ENCODE data around the gene AFG1L. TPM values are rescaled to one million over a fixed set of nuclear protein-coding genes. Genes with fewer than 3 reads are reported as not detected.

Gene AFG1L
- total and polyA plus RNA-seq, 7 donors, result 2.1 to 6.9 (median 3.5) TPM

GRCh38 chr6:108330806-108331205 lies 36.0 kb downstream of the AFG1L start:
- Histone ChIP-seq H3K27me3 (no peaks in the 10 kb centered on the region), H3K27ac (no peak overlapping the region), H3K4me1 (no peaks in the 10 kb centered on the region), H3K36me3 (peaks cover 0 to 19% (median 0%) of the 10 kb centered on the region in 4 donors), H3K4me3 (no peak overlapping the region), H3K9me3 (no peaks in the 10 kb centered on the region)
- TF ChIP-seq POLR2AphosphoS5 (IDR thresholded peaks at IDR 0.05), result no peak
- TF ChIP-seq POLR2A (IDR thresholded peaks at IDR 0.05), result no peak
- no peak for TF ChIP-seq EP300 (IDR thresholded peaks at IDR 0.05)
- TF ChIP-seq CTCF (IDR thresholded peaks at IDR 0.05), result no peak
- WGBS, 2 donors, result 27 to 81% methylated on average over 2 of the region's 2 CpGs
- DNase-seq, result no peak
- intact Hi-C loops (cut with DNase I), result no loop called here

- Histone ChIP-seq H3K9me3 (no peaks in the 10 kb centered on the region), H3K36me3 (peaks cover 0 to 9% (median 0%) of the 10 kb centered on the region in 4 donors), H3K27me3 (no peaks in the 10 kb centered on the region), H3K4me3 (no peak overlapping the region), H3K27ac (no peak overlapping the region), H3K4me1 (no peaks in the 10 kb centered on the region)
- no peak for TF ChIP-seq CTCF (IDR thresholded peaks at IDR 0.05)
- TF ChIP-seq POLR2A (IDR thresholded peaks at IDR 0.05), result no peak
- no peak for TF ChIP-seq POLR2AphosphoS5 (IDR thresholded peaks at IDR 0.05)
- no peak for TF ChIP-seq EP300 (IDR thresholded peaks at IDR 0.05)
- intact Hi-C loops (cut with DNase I), result no loop called here
- DNase-seq, result no peak
These were observed 37.1 kb downstream of the AFG1L start for GRCh38 chr6:108331982-108332381.

GRCh38 chr6:108336971-108337370 lies 42.1 kb downstream of the AFG1L start:
- no peaks in the 10 kb centered on the region for H3K36me3 ChIP-seq
- H3K4me1 ChIP-seq, result no peaks in the 10 kb centered on the region
- intact Hi-C loops (cut with DNase I), result no loop called here
- TF ChIP-seq POLR2AphosphoS5 (IDR thresholded peaks at IDR 0.05) (no peak), EP300 (IDR thresholded peaks at IDR 0.05) (no peak), POLR2A (IDR thresholded peaks at IDR 0.05) (no peak), CTCF (IDR thresholded peaks at IDR 0.05) (no peak)
- H3K4me3 ChIP-seq, result no peak overlapping the region
- no peak overlapping the region for H3K27ac ChIP-seq
- H3K27me3 ChIP-seq, result no peaks in the 10 kb centered on the region
- WGBS, 2 donors, result 93 to 96% methylated on average over 3 of the region's 3 CpGs
- no peak for DNase-seq
- H3K9me3 ChIP-seq, result no peaks in the 10 kb centered on the region

- Histone ChIP-seq H3K4me3 (no peak overlapping the region), H3K4me1 (no peaks in the 10 kb centered on the region), H3K9me3 (no peaks in the 10 kb centered on the region), H3K27me3 (no peaks in the 10 kb centered on the region), H3K36me3 (no peaks in the 10 kb centered on the region), H3K27ac (no peak overlapping the region)
- intact Hi-C loops (cut with DNase I), result no loop called here
- whole genome bisulfite sequencing, 2 donors, result 96 to 98% methylated on average over 3 of the region's 3 CpGs
- DNase-seq, result no peak
- TF ChIP-seq CTCF (IDR thresholded peaks at IDR 0.05), result no peak
- TF ChIP-seq POLR2AphosphoS5 (IDR thresholded peaks at IDR 0.05), result no peak
- no peak for TF ChIP-seq POLR2A (IDR thresholded peaks at IDR 0.05)
- TF ChIP-seq EP300 (IDR thresholded peaks at IDR 0.05), result no peak
These were observed 42.9 kb downstream of the AFG1L start for GRCh38 chr6:108337721-108338120.

GRCh38 chr6:108341372-108341771 lies 46.5 kb downstream of the AFG1L start:
- Histone ChIP-seq H3K4me1 (no peaks in the 10 kb centered on the region), H3K27me3 (no peaks in the 10 kb centered on the region), H3K27ac (no peak overlapping the region), H3K4me3 (no peak overlapping the region), H3K36me3 (no peaks in the 10 kb centered on the region), H3K9me3 (no peaks in the 10 kb centered on the region)
- no peak for DNase-seq
- WGBS, 2 donors, result 80 to 87% methylated on average over 2 of the region's 2 CpGs
- TF ChIP-seq EP300 (IDR thresholded peaks at IDR 0.05) (no peak), POLR2A (IDR thresholded peaks at IDR 0.05) (no peak), CTCF (IDR thresholded peaks at IDR 0.05) (no peak), POLR2AphosphoS5 (IDR thresholded peaks at IDR 0.05) (no peak)
- intact Hi-C loops (cut with DNase I), result no loop called here
